Measurements from ENCODE around the gene ARMC10. TPM values are rescaled to one million over a fixed set of nuclear protein-coding genes. Genes with fewer than 3 reads are reported as not detected.

Gene ARMC10
- total RNA-seq, 1 donor from 2014 or later: 19.8 TPM

DNA sequence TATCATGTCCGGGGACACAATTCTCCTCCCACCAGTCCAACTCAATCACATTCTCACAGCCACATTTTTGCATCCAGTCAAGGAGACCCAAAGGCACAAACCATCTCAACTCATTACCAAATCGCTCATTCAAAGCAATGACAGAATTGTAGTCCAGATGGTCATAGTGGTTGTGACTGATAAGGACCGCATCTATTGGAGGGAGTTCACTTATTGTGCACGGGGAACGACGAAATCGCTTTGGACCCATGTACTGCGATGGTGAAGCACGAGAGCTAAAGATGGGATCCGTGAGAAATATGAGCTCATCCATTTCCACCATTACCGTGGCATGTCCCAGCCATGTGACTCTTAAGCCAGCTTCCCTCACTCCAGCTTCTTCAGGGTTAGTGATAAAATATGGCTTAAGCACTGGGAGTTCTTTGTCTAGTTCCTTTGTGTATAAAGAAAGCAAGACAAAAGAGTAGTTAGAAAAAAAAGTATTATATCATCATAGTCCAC, 44.9 kb downstream of the ARMC10 start:
- peaks cover 9 to 23% (median 14%) of the 10 kb centered on the region in 3 donors for H3K36me3 ChIP-seq (ENCODE audit: control insufficient read depth in 3 of 3, insufficient read depth in 3 of 3, low read length in 3 of 3)
- H3K4me3 ChIP-seq (ENCODE audit: low read length in 3 of 3): no peak overlapping the region
- no peaks in the 10 kb centered on the region for H3K4me1 ChIP-seq (ENCODE audit: control insufficient read depth in 3 of 3, insufficient read depth in 3 of 3, low read length in 3 of 3)
- H3K27me3 ChIP-seq (ENCODE audit: control insufficient read depth in 3 of 3, insufficient read depth in 3 of 3, low read length in 3 of 3): no peaks in the 10 kb centered on the region
- no peak overlapping the region for H3K9ac ChIP-seq (ENCODE audit: low read depth in 1 of 3, low read length in 3 of 3)
- H3K27ac ChIP-seq (ENCODE audit: low read depth, low read length): no peak overlapping the region
- no peaks in the 10 kb centered on the region for H3K9me3 ChIP-seq (ENCODE audit: control insufficient read depth in 3 of 3, low read length in 3 of 3)

GRCh38 chr7:103120362-103120761, 45.4 kb downstream of the ARMC10 start:
- Histone ChIP-seq H3K9me3 (ENCODE audit: control insufficient read depth in 3 of 3, low read length in 3 of 3) (no peaks in the 10 kb centered on the region), H3K36me3 (ENCODE audit: control insufficient read depth in 3 of 3, insufficient read depth in 3 of 3, low read length in 3 of 3) (peaks cover 9 to 23% (median 14%) of the 10 kb centered on the region in 3 donors), H3K4me3 (ENCODE audit: low read length in 3 of 3) (no peak overlapping the region), H3K4me1 (ENCODE audit: control insufficient read depth in 3 of 3, insufficient read depth in 3 of 3, low read length in 3 of 3) (no peaks in the 10 kb centered on the region), H3K9ac (ENCODE audit: low read depth in 1 of 3, low read length in 3 of 3) (no peak overlapping the region), H3K27ac (ENCODE audit: low read depth, low read length) (no peak overlapping the region), H3K27me3 (ENCODE audit: control insufficient read depth in 3 of 3, insufficient read depth in 3 of 3, low read length in 3 of 3) (no peaks in the 10 kb centered on the region)

GRCh38 chr7:103121641-103122040, 46.7 kb downstream of the ARMC10 start:
- Histone ChIP-seq H3K9me3 (ENCODE audit: control insufficient read depth in 3 of 3, low read length in 3 of 3) (no peaks in the 10 kb centered on the region), H3K36me3 (ENCODE audit: control insufficient read depth in 3 of 3, insufficient read depth in 3 of 3, low read length in 3 of 3) (peaks cover 12 to 23% (median 14%) of the 10 kb centered on the region in 3 donors), H3K27ac (ENCODE audit: low read depth, low read length) (no peak overlapping the region), H3K4me3 (ENCODE audit: low read length in 3 of 3) (no peak overlapping the region), H3K27me3 (ENCODE audit: control insufficient read depth in 3 of 3, insufficient read depth in 3 of 3, low read length in 3 of 3) (no peaks in the 10 kb centered on the region), H3K9ac (ENCODE audit: low read depth in 1 of 3, low read length in 3 of 3) (no peak overlapping the region), H3K4me1 (ENCODE audit: control insufficient read depth in 3 of 3, insufficient read depth in 3 of 3, low read length in 3 of 3) (no peaks in the 10 kb centered on the region)

- Histone ChIP-seq H3K27me3 (ENCODE audit: control insufficient read depth in 3 of 3, insufficient read depth in 3 of 3, low read length in 3 of 3) (no peaks in the 10 kb centered on the region), H3K9me3 (ENCODE audit: control insufficient read depth in 3 of 3, low read length in 3 of 3) (no peaks in the 10 kb centered on the region), H3K4me3 (ENCODE audit: low read length in 3 of 3) (no peak overlapping the region), H3K9ac (ENCODE audit: low read depth in 1 of 3, low read length in 3 of 3) (no peak overlapping the region), H3K27ac (ENCODE audit: low read depth, low read length) (no peak overlapping the region), H3K36me3 (ENCODE audit: control insufficient read depth in 3 of 3, insufficient read depth in 3 of 3, low read length in 3 of 3) (peaks cover 12 to 33% (median 27%) of the 10 kb centered on the region in 3 donors), H3K4me1 (ENCODE audit: control insufficient read depth in 3 of 3, insufficient read depth in 3 of 3, low read length in 3 of 3) (no peaks in the 10 kb centered on the region)
Measured at GRCh38 chr7:103123529-103123928, 48.6 kb downstream of the ARMC10 start.

DNA sequence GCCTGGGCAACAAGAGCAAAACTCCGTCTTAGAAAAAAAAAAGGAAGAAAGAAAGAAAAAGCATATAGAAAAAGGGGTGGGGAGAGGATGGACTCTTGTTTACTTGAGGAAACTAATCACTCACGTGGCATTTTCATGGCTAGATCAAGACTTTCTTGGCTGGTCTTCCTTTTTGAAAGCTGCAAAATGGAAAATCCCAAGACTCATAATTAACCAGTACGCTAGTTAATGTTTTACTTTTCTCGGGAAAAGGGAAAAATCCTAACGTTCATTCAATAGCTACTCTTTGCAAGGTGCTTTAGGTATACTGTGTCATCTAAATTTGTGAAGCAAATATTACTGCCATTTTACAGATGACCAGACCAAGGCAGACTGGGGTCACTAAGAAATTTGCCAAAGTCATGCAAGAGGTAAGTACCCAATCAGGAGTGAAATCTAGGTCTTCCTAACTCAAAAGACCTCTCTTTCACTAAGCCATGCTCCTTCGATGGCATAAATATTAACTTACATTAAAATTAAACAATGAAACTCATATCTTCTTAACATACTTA, 49.6 kb downstream of the ARMC10 start:
- Histone ChIP-seq H3K27me3 (ENCODE audit: control insufficient read depth in 3 of 3, insufficient read depth in 3 of 3, low read length in 3 of 3) (no peaks in the 10 kb centered on the region), H3K9me3 (ENCODE audit: control insufficient read depth in 3 of 3, low read length in 3 of 3) (no peaks in the 10 kb centered on the region), H3K36me3 (ENCODE audit: control insufficient read depth in 3 of 3, insufficient read depth in 3 of 3, low read length in 3 of 3) (peaks cover 11 to 32% (median 26%) of the 10 kb centered on the region in 3 donors), H3K27ac (ENCODE audit: low read depth, low read length) (no peak overlapping the region), H3K9ac (ENCODE audit: low read depth in 1 of 3, low read length in 3 of 3) (no peak overlapping the region), H3K4me3 (ENCODE audit: low read length in 3 of 3) (no peak overlapping the region), H3K4me1 (ENCODE audit: control insufficient read depth in 3 of 3, insufficient read depth in 3 of 3, low read length in 3 of 3) (peaks cover 0 to 2% (median under 1%) of the 10 kb centered on the region in 3 donors)

- Histone ChIP-seq H3K9ac (ENCODE audit: low read depth in 1 of 3, low read length in 3 of 3) (no peak overlapping the region), H3K36me3 (ENCODE audit: control insufficient read depth in 3 of 3, insufficient read depth in 3 of 3, low read length in 3 of 3) (peaks cover 3 to 18% (median 16%) of the 10 kb centered on the region in 3 donors), H3K9me3 (ENCODE audit: control insufficient read depth in 3 of 3, low read length in 3 of 3) (no peaks in the 10 kb centered on the region), H3K4me3 (ENCODE audit: low read length in 3 of 3) (no peak overlapping the region), H3K27me3 (ENCODE audit: control insufficient read depth in 3 of 3, insufficient read depth in 3 of 3, low read length in 3 of 3) (no peaks in the 10 kb centered on the region), H3K4me1 (ENCODE audit: control insufficient read depth in 3 of 3, insufficient read depth in 3 of 3, low read length in 3 of 3) (peaks cover 0 to 15% (median 4%) of the 10 kb centered on the region in 3 donors), H3K27ac (ENCODE audit: low read depth, low read length) (no peak overlapping the region)
Measured at GRCh38 chr7:103127006-103127405, 52.1 kb downstream of the ARMC10 start.

- Histone ChIP-seq H3K27ac (ENCODE audit: low read depth, low read length) (no peak overlapping the region), H3K4me3 (ENCODE audit: low read length in 3 of 3) (no peak overlapping the region), H3K36me3 (ENCODE audit: control insufficient read depth in 3 of 3, insufficient read depth in 3 of 3, low read length in 3 of 3) (peaks cover 3 to 13% (median 10%) of the 10 kb centered on the region in 3 donors), H3K27me3 (ENCODE audit: control insufficient read depth in 3 of 3, insufficient read depth in 3 of 3, low read length in 3 of 3) (no peaks in the 10 kb centered on the region), H3K9me3 (ENCODE audit: control insufficient read depth in 3 of 3, low read length in 3 of 3) (no peaks in the 10 kb centered on the region), H3K9ac (ENCODE audit: low read depth in 1 of 3, low read length in 3 of 3) (peak overlapping the region in 1 of 3 donors; percentile 49), H3K4me1 (ENCODE audit: control insufficient read depth in 3 of 3, insufficient read depth in 3 of 3, low read length in 3 of 3) (peaks cover 7 to 21% (median 8%) of the 10 kb centered on the region in 3 donors)
Measured at GRCh38 chr7:103129702-103130549, 55.0 kb downstream of the ARMC10 start.

GRCh38 chr7:103130901-103131624, 56.1 kb downstream of the ARMC10 start:
- peaks cover under 1 to 13% (median 10%) of the 10 kb centered on the region in 3 donors for H3K36me3 ChIP-seq (ENCODE audit: control insufficient read depth in 3 of 3, insufficient read depth in 3 of 3, low read length in 3 of 3)
- H3K9ac ChIP-seq (ENCODE audit: low read depth in 1 of 3, low read length in 3 of 3): no peak overlapping the region
- H3K27me3 ChIP-seq (ENCODE audit: control insufficient read depth in 3 of 3, insufficient read depth in 3 of 3, low read length in 3 of 3): no peaks in the 10 kb centered on the region
- peaks cover 7 to 21% (median 8%) of the 10 kb centered on the region in 3 donors for H3K4me1 ChIP-seq (ENCODE audit: control insufficient read depth in 3 of 3, insufficient read depth in 3 of 3, low read length in 3 of 3)
- no peak overlapping the region for H3K27ac ChIP-seq (ENCODE audit: low read depth, low read length)
- no peak overlapping the region for H3K4me3 ChIP-seq (ENCODE audit: low read length in 3 of 3)
- no peaks in the 10 kb centered on the region for H3K9me3 ChIP-seq (ENCODE audit: control insufficient read depth in 3 of 3, low read length in 3 of 3)

DNA sequence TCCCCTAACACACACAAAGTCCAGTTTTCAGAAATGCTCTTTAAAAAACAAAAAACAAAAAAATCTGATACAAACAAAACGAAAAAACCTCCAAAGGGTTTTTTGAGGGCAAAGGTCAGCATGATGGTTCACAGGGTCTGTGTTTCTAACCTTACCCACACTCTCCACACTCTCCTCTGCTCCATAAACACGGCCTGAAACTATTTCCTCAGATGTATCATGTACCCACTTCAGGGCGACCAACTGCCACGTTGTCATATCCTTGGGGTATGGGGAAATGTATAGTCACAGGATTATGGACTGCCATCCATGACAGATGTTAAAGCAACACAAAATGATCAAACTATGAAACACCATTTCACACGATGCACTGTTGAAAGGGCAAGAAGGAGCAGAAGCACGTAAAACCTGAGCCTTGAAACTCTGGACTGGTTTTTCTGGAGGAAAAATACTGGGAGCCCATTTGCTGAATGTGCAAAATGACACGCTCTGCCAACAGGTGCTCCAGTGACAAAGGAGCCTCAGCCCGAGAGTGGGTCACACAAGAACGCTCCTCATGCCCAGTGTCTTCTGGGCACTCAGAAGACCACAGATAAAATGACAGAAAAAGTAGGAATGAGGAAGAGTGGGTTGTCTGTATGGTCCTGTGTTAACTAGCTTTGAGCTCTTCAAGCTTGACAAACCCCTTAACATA, 58.2 kb downstream of the ARMC10 start:
- Histone ChIP-seq H3K9me3 (ENCODE audit: control insufficient read depth in 3 of 3, low read length in 3 of 3) (no peaks in the 10 kb centered on the region), H3K9ac (ENCODE audit: low read depth in 1 of 3, low read length in 3 of 3) (no peak overlapping the region), H3K27me3 (ENCODE audit: control insufficient read depth in 3 of 3, insufficient read depth in 3 of 3, low read length in 3 of 3) (no peaks in the 10 kb centered on the region), H3K36me3 (ENCODE audit: control insufficient read depth in 3 of 3, insufficient read depth in 3 of 3, low read length in 3 of 3) (peaks cover 0 to 5% (median under 1%) of the 10 kb centered on the region in 3 donors), H3K4me3 (ENCODE audit: low read length in 3 of 3) (no peak overlapping the region), H3K27ac (ENCODE audit: low read depth, low read length) (no peak overlapping the region), H3K4me1 (ENCODE audit: control insufficient read depth in 3 of 3, insufficient read depth in 3 of 3, low read length in 3 of 3) (peaks cover 7 to 21% (median 8%) of the 10 kb centered on the region in 3 donors)

Data from skeletal muscle tissue (tissue), 4 donors.